Trophoblast cell (in vitro differentiated cells and primary cell): ENCODE measurements around the gene MRTFA.
A peak's percentile ranks its signal among the peaks of the same experiment; 100 is the strongest.

Source experiments
- DNase-seq, 2 donors: peaks; one replicate each; pipeline ENCODE4 v3.0.0-alpha.2; 2016
- H2AFZ ChIP-seq: 2 replicates; pipeline ENCODE4 v1.6.1; 2013; ENCODE audit warnings: low read length, moderate library complexity, mild to moderate bottlenecking; ENCODE audit not compliant: insufficient read depth, poor library complexity
- H2AK5ac ChIP-seq: 2 replicates; pipeline ENCODE4 v1.6.1; 2013; ENCODE audit warnings: mild to moderate bottlenecking, low read length
- H2BK120ac ChIP-seq: 2 replicates; pipeline ENCODE4 v1.6.1; 2013; ENCODE audit warnings: low read length, mild to moderate bottlenecking, moderate library complexity; ENCODE audit not compliant: insufficient read depth, poor library complexity
- H2BK12ac ChIP-seq: 2 replicates; pipeline ENCODE4 v1.6.1; 2013; ENCODE audit warnings: mild to moderate bottlenecking, low read length, moderate library complexity
- H2BK5ac ChIP-seq: 2 replicates; pipeline ENCODE4 v1.6.1; 2013; ENCODE audit warnings: low read length, low read depth, moderate library complexity, mild to moderate bottlenecking; ENCODE audit not compliant: poor library complexity
- H3K14ac ChIP-seq: 2 replicates; pipeline ENCODE4 v1.6.1; 2013; ENCODE audit warnings: mild to moderate bottlenecking, low read length
- H3K18ac ChIP-seq: 2 replicates; pipeline ENCODE4 v1.6.1; 2013; ENCODE audit warnings: mild to moderate bottlenecking, low read length
- H3K23ac ChIP-seq: 2 replicates; pipeline ENCODE4 v1.6.1; 2013; ENCODE audit warnings: low read length
- H3K27ac ChIP-seq: 2 replicates; pipeline ENCODE4 v1.5.1; 2013; ENCODE audit warnings: low read depth, mild to moderate bottlenecking, inconsistent platforms, low read length, moderate library complexity
- H3K27me3 ChIP-seq: 2 replicates; pipeline ENCODE4 v1.6.1; 2013; ENCODE audit warnings: inconsistent platforms, mild to moderate bottlenecking, low read length, moderate library complexity; ENCODE audit not compliant: insufficient read depth
- H3K36me3 ChIP-seq, 2 experiments: 1 replicate in 1 of 2; 2 replicates in 1 of 2; pipeline ENCODE4 v1.6.1; 2013; ENCODE audit warnings: low read length in 2 of 2, mild to moderate bottlenecking in 2 of 2, moderate library complexity in 1 of 2; ENCODE audit not compliant: insufficient read depth in 2 of 2, control insufficient read depth in 1 of 2
- H3K4ac ChIP-seq: 2 replicates; pipeline ENCODE4 v1.6.1; 2013; ENCODE audit warnings: low read depth, mild to moderate bottlenecking, low read length, moderate library complexity
- H3K4me1 ChIP-seq, 2 experiments: 1 replicate in 1 of 2; 2 replicates in 1 of 2; pipeline ENCODE4 v1.6.1; 2013; ENCODE audit warnings: low read length in 2 of 2, mild to moderate bottlenecking in 2 of 2, moderate library complexity in 1 of 2; ENCODE audit not compliant: insufficient read depth in 2 of 2, control insufficient read depth in 1 of 2
- H3K4me2 ChIP-seq: 2 replicates; pipeline ENCODE4 v1.6.1; 2013; ENCODE audit warnings: inconsistent platforms, mild to moderate bottlenecking, low read length, moderate library complexity
- H3K4me3 ChIP-seq: 2 replicates; pipeline ENCODE4 v1.5.1; 2013; ENCODE audit warnings: mild to moderate bottlenecking, low read depth, low read length, inconsistent platforms
- H3K79me1 ChIP-seq: one replicate; pipeline ENCODE4 v1.6.1; 2013; ENCODE audit warnings: low read length
- H3K79me2 ChIP-seq: 2 replicates; pipeline ENCODE4 v1.6.1; 2013; ENCODE audit warnings: low read length, mild to moderate bottlenecking; ENCODE audit not compliant: control insufficient read depth, insufficient read depth, poor library complexity
- H3K9ac ChIP-seq: 2 replicates; pipeline ENCODE4 v1.6.1; 2013; ENCODE audit warnings: mild to moderate bottlenecking, low read length
- H3K9me3 ChIP-seq: 2 replicates; pipeline ENCODE4 v1.6.1; 2013; ENCODE audit warnings: low read depth, mild to moderate bottlenecking, control low read depth, inconsistent platforms, low read length; ENCODE audit not compliant: insufficient read depth
- H4K12ac ChIP-seq: 2 replicates; pipeline ENCODE4 v1.6.1; 2013; ENCODE audit warnings: low read depth, mild to moderate bottlenecking, low read length, moderate library complexity
- H4K8ac ChIP-seq: 2 replicates; pipeline ENCODE4 v1.6.1; 2013; ENCODE audit warnings: low read depth, mild to moderate bottlenecking, low read length, moderate library complexity
- H4K91ac ChIP-seq: one replicate; pipeline ENCODE4 v1.6.1; 2013; ENCODE audit warnings: low read depth, mild to moderate bottlenecking, low read length, moderate library complexity
- WGBS: extraction: QIAGEN DNeasy Blood & Tissue Kit; methylation state at CpG from one replicate; pipeline ENCODE4 v1.1.7; 2013; ENCODE audit warnings: missing lambda C conversion rate; ENCODE audit not compliant: insufficient read length, insufficient coverage; ENCODE audit errors: extremely low coverage; 5-methylcytosine and 5-hydroxymethylcytosine counted together

The MRTFA gene

DNA sequence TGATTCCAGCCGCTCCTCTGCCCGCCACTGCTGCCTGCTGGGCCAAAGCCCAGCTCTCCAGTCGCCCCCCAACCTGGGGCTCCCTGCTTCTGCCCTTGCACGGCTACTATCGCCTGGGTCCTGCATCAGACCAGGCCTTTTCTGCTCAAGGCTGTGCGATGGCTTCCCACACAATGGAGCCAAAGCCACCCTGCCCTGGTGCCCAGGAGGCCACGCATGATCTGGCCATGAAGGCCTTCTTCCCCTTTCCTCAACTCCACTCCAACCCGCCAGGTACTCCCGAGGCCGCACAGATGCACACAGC lies 220.3 kb downstream of the MRTFA start:
- Histone ChIP-seq H3K23ac (no peak overlapping the region), H3K27me3 (no peaks in the 10 kb centered on the region)

DNA sequence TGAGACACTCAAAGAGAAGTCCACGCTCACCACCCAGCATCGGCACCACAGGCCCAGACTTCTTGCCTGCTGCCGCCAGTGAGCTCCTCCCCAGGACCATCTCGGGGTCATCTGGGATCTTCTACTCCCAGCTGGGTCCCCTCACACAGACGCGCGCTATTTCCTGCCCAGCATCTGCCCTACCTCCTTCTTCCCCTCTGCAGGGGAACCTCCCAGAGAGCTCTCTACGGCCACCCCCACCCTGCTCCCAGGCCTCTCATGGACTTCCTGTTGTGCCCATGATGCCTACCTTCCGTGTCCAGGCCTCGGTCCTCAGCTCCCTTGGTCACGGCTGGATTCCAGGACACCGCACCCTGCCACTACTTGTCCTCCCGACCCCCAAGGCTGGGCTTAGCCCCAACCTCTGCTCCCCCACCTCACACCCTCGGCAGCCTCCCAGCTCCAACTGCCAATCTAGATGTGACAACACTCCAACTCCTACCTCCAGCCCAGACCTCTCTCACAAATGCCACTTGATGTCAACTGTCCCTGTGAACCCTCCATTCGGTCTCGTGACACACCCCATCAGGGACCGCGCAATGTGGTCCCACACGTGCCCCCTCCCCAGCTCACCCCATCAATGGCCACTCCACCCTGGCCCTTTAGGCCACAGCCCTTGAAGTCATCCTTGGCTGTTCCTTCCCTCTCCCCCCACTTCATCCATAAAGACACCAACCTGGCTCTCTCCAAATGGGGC lies 220.8 kb downstream of the MRTFA start:
- peaks cover 70 to 71% of the 10 kb centered on the region in 2 experiments for H3K36me3 ChIP-seq

More for the DNA sequence above, 220.3 kb downstream of the MRTFA start:
- WGBS = no CpG with 5 or more reads among the region's 10 CpGs
- Histone ChIP-seq H2BK120ac (no peak overlapping the region), H4K12ac (no peak overlapping the region), H3K36me3 (peaks cover 70 to 71% of the 10 kb centered on the region in 2 experiments), H3K9me3 (peaks cover 5% of the 10 kb centered on the region), H3K9ac (no peak overlapping the region), H3K18ac (peak overlapping the region; percentile 21), H3K4me1 (peaks cover 0 to 6% of the 10 kb centered on the region in 2 experiments), H3K14ac (no peak overlapping the region), H2AK5ac (no peak overlapping the region), H3K4me2 (no peak overlapping the region), H3K79me2 (no peaks in the 10 kb centered on the region), H2AFZ (no peak overlapping the region), H3K27ac (no peak overlapping the region), H2BK5ac (no peak overlapping the region), H4K8ac (no peak overlapping the region), H3K79me1 (no peaks in the 10 kb centered on the region), H2BK12ac (no peak overlapping the region), H3K4ac (no peak overlapping the region), H3K4me3 (no peak overlapping the region), H4K91ac (no peak overlapping the region)
- no peak for DNase-seq

DNA sequence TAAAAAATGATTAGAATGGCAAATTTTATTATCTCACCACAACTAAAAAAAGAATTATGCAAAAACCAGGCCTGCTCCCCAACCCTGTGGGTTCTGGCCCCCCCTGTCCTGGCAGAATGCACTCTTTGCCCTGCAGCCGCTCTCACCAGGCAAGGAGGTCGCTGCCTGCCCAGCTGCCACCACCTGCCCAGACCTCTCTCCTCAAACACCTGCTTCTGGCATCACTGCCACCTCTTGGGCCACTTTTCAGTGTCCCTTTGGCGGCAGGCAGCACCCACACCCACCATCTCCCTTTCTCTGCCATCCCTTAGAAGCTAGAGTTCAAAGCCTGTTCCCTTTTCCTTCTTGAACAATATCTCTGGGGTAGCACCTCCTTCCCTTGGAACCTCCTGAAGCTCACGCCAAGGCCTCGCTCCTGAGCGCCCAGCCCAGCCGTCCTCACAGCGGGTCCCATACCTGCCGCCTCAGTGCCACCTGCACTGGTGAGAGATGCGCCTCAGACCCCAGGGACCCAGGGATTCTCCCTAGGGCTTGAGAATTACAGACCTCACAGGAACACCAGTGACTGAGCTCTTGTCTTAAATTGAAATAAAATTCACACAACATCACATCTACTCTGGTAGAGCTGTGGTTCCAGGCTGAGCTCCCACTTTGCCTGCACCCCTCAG lies 221.5 kb downstream of the MRTFA start:
- Histone ChIP-seq H2AFZ (no peak overlapping the region), H3K79me1 (no peaks in the 10 kb centered on the region), H3K79me2 (no peaks in the 10 kb centered on the region), H3K4ac (peak overlapping the region; percentile 9), H3K18ac (no peak overlapping the region), H3K36me3 (peaks cover 70 to 71% of the 10 kb centered on the region in 2 experiments), H3K4me3 (no peak overlapping the region), H3K4me1 (peaks cover 0 to 8% of the 10 kb centered on the region in 2 experiments), H2BK12ac (no peak overlapping the region), H3K4me2 (no peak overlapping the region), H2BK120ac (no peak overlapping the region), H3K27me3 (no peaks in the 10 kb centered on the region), H4K91ac (no peak overlapping the region), H3K9me3 (peaks cover 9% of the 10 kb centered on the region), H3K23ac (no peak overlapping the region), H3K9ac (no peak overlapping the region), H2AK5ac (no peak overlapping the region), H3K14ac (no peak overlapping the region), H4K12ac (no peak overlapping the region), H4K8ac (no peak overlapping the region), H2BK5ac (no peak overlapping the region), H3K27ac (no peak overlapping the region)
- no peak for DNase-seq
- WGBS = no CpG with 5 or more reads among the region's 10 CpGs

More for the DNA sequence above, 220.8 kb downstream of the MRTFA start:
- no peaks in the 10 kb centered on the region for H3K79me1 ChIP-seq
- H3K79me2 ChIP-seq = no peaks in the 10 kb centered on the region
- no peak overlapping the region for H3K4me3 ChIP-seq
- H3K18ac ChIP-seq = no peak overlapping the region
- no peak overlapping the region for H3K23ac ChIP-seq
- H3K4me2 ChIP-seq = no peak overlapping the region
- no peak overlapping the region for H2BK12ac ChIP-seq
- DNase-seq = no peak
- no peak overlapping the region for H4K91ac ChIP-seq
- H2BK5ac ChIP-seq = no peak overlapping the region
- peaks cover 0 to 6% of the 10 kb centered on the region in 2 experiments for H3K4me1 ChIP-seq
- peaks cover 5% of the 10 kb centered on the region for H3K9me3 ChIP-seq
- H2BK120ac ChIP-seq = no peak overlapping the region
- no peak overlapping the region for H4K12ac ChIP-seq
- no peak overlapping the region for H4K8ac ChIP-seq
- H3K4ac ChIP-seq = no peak overlapping the region
- H3K9ac ChIP-seq = no peak overlapping the region
- no peak overlapping the region for H2AFZ ChIP-seq
- no peaks in the 10 kb centered on the region for H3K27me3 ChIP-seq
- no peak overlapping the region for H2AK5ac ChIP-seq
- WGBS = no CpG with 5 or more reads among the region's 19 CpGs
- H3K27ac ChIP-seq = no peak overlapping the region
- no peak overlapping the region for H3K14ac ChIP-seq

DNA sequence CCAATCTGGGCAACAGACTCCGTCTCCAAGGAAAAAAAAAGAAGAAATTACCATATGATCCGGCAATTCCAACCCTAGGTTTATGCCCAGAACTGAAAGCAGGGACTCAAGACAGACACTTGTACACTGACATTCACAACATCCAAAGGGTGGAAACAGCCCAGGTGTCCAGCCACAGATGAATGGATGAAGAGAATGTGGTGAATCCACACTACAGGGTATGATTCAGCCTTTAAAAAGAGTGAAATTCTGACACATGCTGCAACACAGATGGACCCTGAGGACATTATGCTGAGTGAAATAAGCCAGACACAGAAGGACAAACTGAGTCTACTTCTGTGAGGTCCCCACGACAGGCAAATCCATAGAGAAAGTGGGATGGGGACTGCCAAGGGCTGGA lies 222.2 kb downstream of the MRTFA start:
- Histone ChIP-seq H3K4me1 (peaks cover 0 to 8% of the 10 kb centered on the region in 2 experiments), H4K12ac (no peak overlapping the region), H3K9ac (no peak overlapping the region), H3K27ac (no peak overlapping the region), H2BK5ac (no peak overlapping the region), H2BK12ac (no peak overlapping the region), H3K79me2 (no peaks in the 10 kb centered on the region), H3K36me3 (peaks cover 70 to 71% of the 10 kb centered on the region in 2 experiments), H2AFZ (no peak overlapping the region), H3K23ac (no peak overlapping the region), H2AK5ac (no peak overlapping the region), H3K9me3 (peaks cover 9% of the 10 kb centered on the region), H3K79me1 (no peaks in the 10 kb centered on the region), H2BK120ac (no peak overlapping the region), H4K91ac (no peak overlapping the region), H3K18ac (no peak overlapping the region), H3K27me3 (no peaks in the 10 kb centered on the region), H3K14ac (no peak overlapping the region), H4K8ac (no peak overlapping the region), H3K4me3 (no peak overlapping the region), H3K4ac (no peak overlapping the region), H3K4me2 (no peak overlapping the region)
- DNase-seq = peak; percentile 38 to 74
- no CpG with 5 or more reads among the region's 3 CpGs for WGBS
